ENCODE results near the gene MAN1B1. TPM values are rescaled to one million over a fixed set of nuclear protein-coding genes. Genes with fewer than 3 reads are reported as not detected.

MAN1B1 gene
- total and polyA plus RNA-seq, 2 of the 8 experiments (the other 6 are each of a cell fraction or from before 2014, with no cell fraction given), result 33.7 to 36.3 TPM

DNA sequence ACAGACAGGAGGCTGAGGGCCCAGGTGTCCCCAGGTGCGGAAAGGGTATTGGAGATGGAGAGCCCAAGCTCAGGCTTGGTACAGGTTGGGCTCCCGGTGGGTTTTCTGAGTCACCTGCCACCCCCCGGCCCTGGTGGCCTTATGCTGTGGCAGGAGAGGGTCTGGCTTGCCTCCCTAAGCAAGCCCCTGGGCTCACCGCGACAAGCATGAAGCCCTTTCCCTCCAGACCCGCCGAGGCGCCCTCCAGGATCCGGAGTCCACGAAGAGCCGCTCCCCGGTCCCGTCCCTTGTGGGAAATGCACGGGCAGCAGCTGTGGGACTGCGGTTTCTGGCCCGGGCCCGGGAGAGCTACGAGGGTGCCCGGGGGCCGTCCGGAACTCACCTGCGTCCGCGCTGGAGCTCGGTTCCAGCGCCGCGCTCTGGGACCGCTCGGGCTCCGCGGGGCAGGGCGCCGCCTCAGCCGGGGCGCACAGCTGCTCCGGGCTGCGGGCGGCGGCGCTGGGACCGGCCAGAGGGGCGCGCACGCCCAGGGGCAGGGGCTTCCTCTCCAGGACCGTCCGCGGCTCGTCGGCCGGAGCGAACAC, 17.2 kb upstream of the MAN1B1 start:
- peak overlapping the region; percentile 73 to 85 for H3K4me2 ChIP-seq (ENCODE audit: insufficient read depth in 1 of 2, low read depth in 2 of 2, low read length in 2 of 2)
- H3K4ac ChIP-seq (replicated peaks; ENCODE audit: insufficient read length, low read depth, low read length), result no peak overlapping the region
- H3K23me2 ChIP-seq (ENCODE audit: low read depth, low read length), result peaks cover 13% of the 10 kb centered on the region
- H4K5ac ChIP-seq (ENCODE audit: insufficient read length, low read depth, low read length), result no peak overlapping the region
- peaks cover 0 to 21% (median 18%) of the 10 kb centered on the region in 4 experiments; a peak in 6 of 7 replicates for H3K4me1 ChIP-seq (replicated peaks in 1 of 4; ENCODE audit: control insufficient read depth in 3 of 4, insufficient read depth in 4 of 4, low read length in 3 of 4)
- H3K79me1 ChIP-seq (ENCODE audit: low read depth, low read length), result peaks cover 2% of the 10 kb centered on the region; the same call in 1 of the 2 replicates
- no peak overlapping the region for H2BK120ac ChIP-seq (replicated peaks; ENCODE audit: low read depth, low read length)
- no peaks in the 10 kb centered on the region for H3K36me3 ChIP-seq (ENCODE audit: control insufficient read depth in 2 of 4, insufficient read depth in 4 of 4, low read length in 3 of 4)
- no peak overlapping the region for H3K23ac ChIP-seq (ENCODE audit: insufficient read length)
- no peak overlapping the region for H2BK20ac ChIP-seq (ENCODE audit: low read length)
- peaks cover 23 to 25% of the 10 kb centered on the region in 2 experiments for H4K20me1 ChIP-seq (replicated peaks in 1 of 2; ENCODE audit: control insufficient read depth in 1 of 2, insufficient read depth in 2 of 2, low read length in 2 of 2)
- H2AK5ac ChIP-seq (ENCODE audit: low read depth, low read length), result no peak overlapping the region
- ChIA-PET CTCF (ENCODE audit: partially characterized antibody) (interaction anchor here (0.6 to 13.5 kb wide), 21 partner anchors 8 to 312 kb away, joined by 3 to 291 read pairs (median 6); partner anchors contain the start of genes ABCA2, CYSRT1, ENTPD2 and FUT7), POLR2A (ENCODE audit: partially characterized antibody) (interaction anchor here (1.0 to 2.0 kb wide), 8 partner anchors 8 to 171 kb away, joined by 3 to 7 read pairs (median 4); partner anchors contain the start of genes MAN1B1, TUBB4B and UAP1L1)
- H3K27ac ChIP-seq (ENCODE audit: low read depth, low read length), result no peak overlapping the region
- no peak overlapping the region for H3K14ac ChIP-seq (ENCODE audit: insufficient read length)
- no peak overlapping the region for H2BK12ac ChIP-seq (ENCODE audit: low read depth, low read length)
- peak overlapping the region; percentile 46 to 64 (median 48) for H3K4me3 ChIP-seq (ENCODE audit: extremely low read depth in 1 of 4, insufficient read depth in 2 of 4, low read depth in 3 of 4, low read length in 4 of 4)
- no peak for TF ChIP-seq CREB1 (IDR thresholded peaks at IDR 0.05)
- peak; percentile 19; the same call in 1 of the 2 replicates for TF ChIP-seq BACH1 (IDR thresholded peaks at IDR 0.05; ENCODE audit: low read length)
- TF ChIP-seq KDM4A (IDR thresholded peaks at IDR 0.05; ENCODE audit: low read depth, low read length, severe bottlenecking), result no peak
- no peak for TF ChIP-seq SIN3A (conservative IDR thresholded peaks at IDR 0.05 in 1 of 2, IDR thresholded peaks at IDR 0.05 in 1 of 2; ENCODE audit: low read depth in 1 of 2, low read length in 2 of 2)
- no peak overlapping the region for H2BK15ac ChIP-seq (ENCODE audit: low read length)
- no peak overlapping the region for H4K91ac ChIP-seq (replicated peaks; ENCODE audit: insufficient read length, low read length)
- peaks cover 0 to 18% (median 7%) of the 10 kb centered on the region in 4 experiments; a peak in 5 of 7 replicates for H3K27me3 ChIP-seq (replicated peaks in 1 of 4; ENCODE audit: control insufficient read depth in 3 of 4, extremely low read depth in 1 of 4, insufficient read depth in 3 of 4, low read length in 3 of 4)
- 11% methylated on average over 38 of the region's 52 CpGs; no CpG with 5 or more reads in 1 of the 2 experiments for WGBS, 2 experiments (ENCODE audit: extremely low coverage in 1 of 2, insufficient coverage in 1 of 2, insufficient read length in 1 of 2, insufficient replicate concordance in 2 of 2, low coverage in 1 of 2, low lambda C conversion rate in 2 of 2, missing lambda C conversion rate in 1 of 2)
- DNase-seq (ENCODE audit: low read depth in 1 of 2, low spot score in 2 of 2), result no peak
- H4K8ac ChIP-seq (ENCODE audit: extremely low read depth, insufficient read depth, low read length), result peak overlapping the region; percentile 89; the same call in 1 of the 2 replicates
- no peak for FAIRE-seq
- H2BK5ac ChIP-seq (ENCODE audit: low read depth, low read length), result no peak overlapping the region
- peak overlapping the region; percentile 12 for H3K56ac ChIP-seq (replicated peaks; ENCODE audit: insufficient read length, low read depth, low read length)
- H3K9ac ChIP-seq (replicated peaks in 1 of 4; ENCODE audit: extremely low read depth in 1 of 4, low read depth in 3 of 4, low read length in 3 of 4), result no peak overlapping the region; a peak in 1 of 7 replicates
- no peak overlapping the region; the same call in 1 of the 2 replicates for H3K18ac ChIP-seq (ENCODE audit: extremely low read depth, low read length)
- H3K9me3 ChIP-seq (ENCODE audit: insufficient read depth in 2 of 2, low read depth in 1 of 2, low read length in 1 of 2), result no peaks in the 10 kb centered on the region
- no peaks in the 10 kb centered on the region for H3K79me2 ChIP-seq (ENCODE audit: control insufficient read depth in 1 of 2, insufficient read depth in 2 of 2, low read length in 2 of 2)
- H2AFZ ChIP-seq (ENCODE audit: low read length), result no peak overlapping the region
